GM18499 (cell line): ENCODE data around the gene GCM1.

Experiments used
- ATAC-seq: cut with Tn5 transposase; IDR thresholded peaks from one replicate; pipeline ENCODE4 v1.9.1; 2021; ENCODE audit warnings: moderate number of reproducible peaks; ENCODE audit not compliant: insufficient read depth, unreplicated experiment

Gene GCM1

DNA sequence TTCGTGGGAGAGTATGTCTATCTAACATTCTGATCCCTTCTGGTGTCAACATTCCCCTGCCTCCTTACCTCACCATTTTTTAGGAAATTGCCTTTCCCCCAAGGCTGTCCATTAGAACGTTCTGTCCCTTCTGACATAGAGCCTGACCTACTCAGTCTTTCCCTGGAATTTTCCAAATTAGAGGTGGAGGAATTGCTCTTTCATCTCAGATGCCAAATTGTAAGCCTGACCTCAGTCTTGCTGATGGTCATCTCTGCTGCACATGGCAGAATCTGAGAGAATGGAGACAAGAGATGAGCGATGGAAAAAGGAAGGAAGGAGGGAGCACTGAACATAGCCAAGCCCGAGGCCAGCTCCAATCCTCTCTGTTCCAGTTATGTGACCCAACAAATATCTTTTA, 5.4 kb upstream of the GCM1 start:
- ATAC-seq, result no peak

DNA sequence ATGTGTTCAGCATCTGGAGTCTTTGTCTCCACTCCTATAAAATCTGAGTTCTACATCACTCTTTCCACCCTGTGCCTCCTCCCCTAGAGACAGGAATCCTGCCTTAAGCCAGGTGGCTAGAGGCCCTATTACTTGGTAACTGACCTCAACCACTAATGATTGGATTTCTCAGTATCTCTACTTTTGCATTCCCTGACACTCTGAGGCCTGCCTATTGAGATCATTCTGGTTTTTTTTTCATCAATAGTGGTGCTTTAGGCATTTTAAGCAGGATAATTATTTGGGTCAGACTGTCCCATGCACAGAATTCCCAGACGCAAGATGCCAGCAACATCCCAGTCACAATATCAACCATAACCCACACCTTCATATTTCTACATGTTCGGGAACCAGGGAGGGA, 3.9 kb upstream of the GCM1 start:
- ATAC-seq, result no peak

DNA sequence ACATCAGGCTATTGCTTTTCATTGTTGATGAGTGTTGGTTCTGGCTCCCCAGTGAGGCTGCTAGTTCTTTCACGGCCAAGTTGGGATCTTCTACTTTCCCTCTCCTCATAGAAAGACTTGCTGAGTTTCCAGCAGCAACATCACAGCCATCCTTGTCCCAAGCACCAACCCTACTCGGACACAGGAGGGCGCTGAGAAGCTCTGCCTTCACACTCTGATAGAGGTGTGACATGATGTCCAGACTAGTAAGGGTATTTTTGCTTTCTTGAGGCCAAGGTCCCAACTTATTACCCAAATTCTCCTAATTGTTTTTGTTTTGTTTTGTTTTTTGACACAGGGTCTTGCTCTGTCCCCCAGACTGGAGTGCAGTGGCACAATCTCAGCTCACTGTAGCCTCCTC, 3.0 kb upstream of the GCM1 start:
- ATAC-seq, result no peak

DNA sequence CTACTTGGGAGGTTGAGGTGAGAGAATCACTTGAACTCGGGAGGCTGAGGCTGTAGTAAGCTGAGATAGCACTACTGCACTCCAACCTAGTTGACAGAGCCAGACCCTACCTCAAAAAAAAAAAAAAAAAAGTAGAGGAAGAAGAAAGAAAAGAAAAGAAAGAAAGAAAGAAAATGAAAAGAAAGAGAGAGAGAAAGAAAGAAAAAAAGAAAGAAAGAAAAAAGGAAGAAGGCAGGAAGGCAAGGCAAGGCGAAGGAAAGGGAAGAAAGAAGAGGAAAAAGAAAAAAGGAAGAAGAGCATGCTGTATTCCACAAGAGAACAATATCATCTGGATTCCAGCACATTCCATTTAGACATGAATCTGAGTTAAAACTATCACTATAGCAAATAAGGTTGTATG, 3.8 kb downstream of the GCM1 start:
- no peak for ATAC-seq

DNA sequence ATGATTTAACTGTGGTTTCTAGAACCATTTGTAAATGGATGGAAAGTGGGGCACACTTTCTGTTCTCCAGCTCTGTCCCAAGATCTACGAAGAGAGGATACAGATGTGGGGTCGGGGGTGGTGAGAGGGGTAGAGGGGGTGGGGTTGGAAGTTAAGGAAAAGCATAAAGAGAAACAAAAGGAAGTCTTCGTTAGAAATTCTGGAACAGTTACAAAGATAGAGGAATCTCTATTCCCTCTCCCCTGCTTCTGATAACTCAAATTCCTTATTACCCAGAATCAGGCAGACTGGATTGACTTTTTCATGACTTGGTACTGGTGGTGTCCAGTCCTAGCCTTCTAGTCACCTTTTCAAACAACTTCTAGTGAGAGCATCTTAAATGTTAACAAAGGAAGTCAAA, 4.9 kb downstream of the GCM1 start:
- no peak for ATAC-seq

DNA sequence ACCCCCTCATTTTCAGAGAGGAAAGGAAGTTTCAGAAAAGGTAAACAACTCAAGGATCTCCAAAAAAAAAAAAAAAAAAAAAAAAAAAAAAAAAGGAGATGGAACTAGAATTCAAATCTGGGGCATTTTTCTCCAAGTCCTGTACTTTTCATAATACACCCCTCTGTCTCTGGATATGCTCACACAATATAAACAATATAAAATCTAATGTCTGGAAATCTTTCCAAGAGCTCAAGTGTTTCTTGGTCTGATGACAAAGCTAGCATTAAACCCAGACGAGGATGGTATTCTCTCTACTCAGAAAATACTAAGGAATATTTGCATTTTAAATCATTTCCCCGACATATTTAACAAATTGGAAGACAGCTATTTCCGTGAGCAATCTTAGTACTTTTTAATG, 5.8 kb downstream of the GCM1 start:
- no peak for ATAC-seq

DNA sequence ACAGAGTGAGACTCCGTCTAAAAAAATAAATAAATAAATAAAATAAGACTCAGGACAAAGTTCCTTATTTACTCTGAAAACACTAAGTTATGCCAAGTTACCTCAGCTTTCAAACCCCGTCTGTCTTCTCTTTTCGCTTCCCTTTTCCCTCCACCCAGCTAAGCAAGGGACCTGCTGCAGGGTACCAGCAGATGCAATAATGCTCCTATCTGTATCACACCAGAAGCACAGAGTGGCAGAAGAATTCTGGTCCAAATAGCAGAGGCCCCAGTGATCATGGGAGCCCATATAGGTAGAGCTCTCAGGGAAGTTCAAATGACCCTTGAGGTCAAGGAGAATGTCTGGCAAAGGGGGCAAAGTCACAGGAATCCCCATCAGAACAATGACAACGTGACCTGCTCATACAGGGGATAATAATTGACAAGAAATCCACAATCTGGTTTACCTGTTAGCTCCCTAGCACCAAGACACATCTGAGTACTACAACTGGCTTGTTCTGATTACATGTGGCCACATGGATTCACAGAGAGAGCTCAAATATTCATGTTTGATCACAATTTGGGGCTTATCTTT, 8.7 kb downstream of the GCM1 start:
- no peak for ATAC-seq

DNA sequence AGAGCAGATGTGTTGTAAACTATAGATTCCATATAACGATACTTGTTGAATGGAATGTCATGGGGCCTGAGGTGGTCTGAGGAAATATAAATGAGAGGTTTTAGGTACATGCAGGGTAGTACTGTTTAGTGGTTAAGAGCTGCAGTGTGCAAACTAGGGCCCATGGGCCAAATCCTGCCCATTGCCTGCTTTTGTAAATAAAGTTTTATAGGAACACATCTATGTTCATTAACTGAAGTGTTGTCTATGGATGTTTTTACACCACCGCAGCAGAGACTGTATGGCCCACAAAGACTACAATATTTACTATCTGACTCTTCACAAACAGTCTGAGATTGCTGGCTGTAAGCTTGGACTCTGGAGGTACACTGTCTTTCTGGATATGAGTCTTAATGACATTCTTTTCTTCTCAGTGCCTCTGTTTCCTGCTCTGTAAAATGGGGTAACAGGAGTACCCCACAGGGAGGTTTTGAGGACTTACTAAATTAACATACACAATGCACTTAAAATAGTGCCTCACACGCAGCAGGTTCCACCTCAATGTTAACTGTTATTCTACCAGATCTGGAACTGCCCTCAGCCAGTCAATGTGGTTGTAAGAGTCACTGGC, 12.5 kb downstream of the GCM1 start:
- ATAC-seq, result no peak

DNA sequence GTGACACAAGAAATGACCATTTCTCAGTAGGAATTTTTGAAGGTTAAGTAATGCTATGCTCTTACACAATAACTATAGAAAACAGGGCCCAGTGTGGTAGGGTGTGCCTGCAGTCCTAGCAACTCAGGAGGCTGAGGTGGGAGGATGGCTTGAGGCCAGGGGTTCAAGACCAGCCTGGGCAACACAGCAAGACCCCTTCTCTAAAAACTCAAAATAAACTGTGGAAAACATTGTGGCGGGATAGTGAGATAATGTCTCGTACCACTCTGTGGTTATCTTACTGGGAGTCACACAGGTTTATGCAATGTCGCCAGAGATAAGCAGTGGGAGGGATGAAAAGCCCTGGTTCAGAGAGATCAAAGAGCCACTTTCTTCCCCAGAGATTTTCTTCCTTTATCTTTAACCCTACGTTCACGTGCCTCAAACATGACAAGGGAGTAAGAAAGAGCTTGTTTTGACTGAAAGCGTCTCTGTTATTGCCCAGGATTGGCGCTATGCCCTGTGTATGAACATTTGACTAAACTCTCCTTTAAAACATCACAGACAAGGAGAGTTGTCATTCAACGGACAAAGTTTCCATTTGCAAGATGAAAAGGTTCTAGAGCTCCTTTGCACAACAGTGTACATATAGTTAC, 13.9 kb downstream of the GCM1 start:
- no peak for ATAC-seq

DNA sequence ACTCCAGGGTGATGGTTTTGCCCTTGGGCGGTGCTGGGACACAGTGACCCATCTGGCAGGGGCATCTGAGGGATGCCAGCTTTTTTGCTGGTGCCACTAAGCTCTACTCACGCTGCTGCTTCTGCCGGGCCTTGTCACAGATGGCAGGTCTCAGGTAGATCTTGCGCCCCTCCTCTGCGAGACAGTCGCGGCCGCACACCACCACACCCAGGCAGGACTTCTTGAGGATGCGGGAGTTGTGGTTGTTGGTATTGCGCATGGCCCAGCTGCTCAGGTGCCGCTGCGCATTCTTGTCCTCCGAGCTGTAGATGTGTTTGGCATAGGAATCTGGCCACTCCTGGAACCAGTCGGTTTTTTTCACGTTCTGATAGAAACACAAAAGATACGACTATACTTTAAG, 14.7 kb downstream of the GCM1 start:
- no peak for ATAC-seq

DNA sequence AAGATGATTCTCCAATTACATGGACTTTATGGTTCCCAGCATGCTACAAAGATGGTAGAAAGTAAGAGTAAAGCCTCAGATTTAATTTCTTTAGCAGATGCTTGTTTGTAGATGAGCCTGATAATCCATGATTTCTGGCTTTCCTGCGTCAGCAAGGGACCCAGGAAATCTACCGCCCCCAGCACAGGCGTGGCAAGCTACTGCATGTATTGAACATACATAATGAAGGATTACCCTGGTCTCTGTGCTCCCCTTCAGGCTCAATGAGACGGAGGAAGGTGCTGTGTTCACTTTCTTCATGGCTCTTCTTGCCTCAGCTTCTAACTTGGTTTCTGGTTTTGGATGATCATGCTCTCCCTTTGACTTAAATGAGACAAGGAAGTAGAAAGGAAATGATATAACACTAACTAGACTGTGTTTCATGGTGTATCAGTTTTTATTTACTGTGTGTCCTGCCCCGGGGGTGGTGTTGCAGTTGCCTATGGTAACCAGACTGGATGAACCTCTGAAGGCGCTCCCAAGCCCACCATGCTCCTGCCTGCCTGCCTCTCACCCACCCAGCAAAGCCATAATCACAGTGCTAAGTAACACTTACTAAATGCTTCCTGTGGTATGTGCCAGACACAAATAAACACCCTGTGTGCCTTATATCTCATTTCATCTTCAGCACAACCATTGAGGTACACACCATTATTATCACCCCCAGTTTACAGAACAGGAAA, 17.9 kb downstream of the GCM1 start:
- no peak for ATAC-seq

DNA sequence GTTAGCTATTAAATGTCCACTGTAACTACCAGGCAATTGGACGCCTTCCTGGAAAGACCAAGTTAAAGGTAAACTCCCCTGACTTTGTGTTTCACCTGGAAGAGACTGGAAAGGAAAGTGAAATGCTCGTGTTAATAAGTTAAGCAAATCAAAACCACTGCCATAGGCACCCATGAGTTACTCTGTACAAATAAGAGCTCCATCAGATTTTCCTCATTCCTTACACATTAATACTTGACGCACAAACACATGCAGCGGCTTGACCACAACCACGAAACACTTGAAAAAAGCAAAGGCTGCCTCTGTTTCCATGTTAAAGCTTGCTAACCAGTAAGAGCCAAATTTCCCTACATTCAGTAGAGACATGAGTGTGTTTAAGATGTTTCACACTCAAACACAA, 19.8 kb downstream of the GCM1 start:
- ATAC-seq, result no peak

DNA sequence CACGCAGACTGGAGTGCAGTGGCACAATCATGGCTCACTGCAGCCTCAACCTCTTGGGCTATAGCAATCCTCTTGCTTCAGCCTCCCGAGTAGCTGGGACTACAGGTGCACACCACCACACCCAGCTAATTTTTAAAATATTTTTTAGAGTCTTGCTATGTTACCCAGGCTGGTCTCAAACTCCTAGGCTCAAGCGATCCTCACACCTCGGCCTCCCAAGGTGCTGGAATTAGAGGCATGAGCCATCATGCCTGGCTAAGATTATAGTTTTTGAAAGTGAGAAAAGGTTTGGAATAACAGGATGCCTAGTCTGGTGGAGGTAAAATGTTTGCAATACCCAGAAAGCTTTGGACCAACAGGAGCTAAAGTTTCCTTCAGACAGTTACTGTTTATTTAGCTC, 23.4 kb downstream of the GCM1 start:
- ATAC-seq, result no peak

DNA sequence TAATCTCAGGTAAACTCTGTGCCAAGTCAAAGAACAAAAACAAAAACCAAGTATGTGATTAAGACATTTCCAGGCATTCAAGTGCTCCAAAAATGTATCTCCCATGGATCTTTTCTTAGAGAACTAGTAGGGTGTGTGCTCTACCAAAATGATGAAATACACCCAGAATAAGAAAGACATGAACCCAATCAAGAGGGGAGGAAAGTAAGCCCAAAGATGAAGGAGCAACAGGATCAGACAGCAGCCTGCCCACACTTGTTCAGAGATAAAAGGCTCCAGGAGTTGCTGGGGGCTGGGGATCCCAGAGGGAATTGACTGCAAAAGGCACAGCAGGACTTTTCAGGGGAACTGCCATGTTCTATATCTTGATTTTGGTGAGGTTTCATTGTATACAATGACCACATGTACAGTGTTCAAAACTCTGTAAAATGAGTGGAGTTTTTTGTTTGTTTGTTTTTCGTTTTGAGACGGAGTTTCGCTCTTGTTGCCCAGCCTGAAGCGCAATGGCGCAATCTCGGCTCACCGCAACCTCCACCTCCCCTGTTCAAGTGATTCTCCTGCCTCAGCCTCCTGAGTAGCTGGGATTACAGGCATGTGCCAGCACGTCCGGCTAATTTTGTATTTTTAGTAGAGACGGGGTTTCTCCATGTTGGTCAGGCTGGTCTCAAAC, 24.4 kb downstream of the GCM1 start:
- ATAC-seq, result no peak

DNA sequence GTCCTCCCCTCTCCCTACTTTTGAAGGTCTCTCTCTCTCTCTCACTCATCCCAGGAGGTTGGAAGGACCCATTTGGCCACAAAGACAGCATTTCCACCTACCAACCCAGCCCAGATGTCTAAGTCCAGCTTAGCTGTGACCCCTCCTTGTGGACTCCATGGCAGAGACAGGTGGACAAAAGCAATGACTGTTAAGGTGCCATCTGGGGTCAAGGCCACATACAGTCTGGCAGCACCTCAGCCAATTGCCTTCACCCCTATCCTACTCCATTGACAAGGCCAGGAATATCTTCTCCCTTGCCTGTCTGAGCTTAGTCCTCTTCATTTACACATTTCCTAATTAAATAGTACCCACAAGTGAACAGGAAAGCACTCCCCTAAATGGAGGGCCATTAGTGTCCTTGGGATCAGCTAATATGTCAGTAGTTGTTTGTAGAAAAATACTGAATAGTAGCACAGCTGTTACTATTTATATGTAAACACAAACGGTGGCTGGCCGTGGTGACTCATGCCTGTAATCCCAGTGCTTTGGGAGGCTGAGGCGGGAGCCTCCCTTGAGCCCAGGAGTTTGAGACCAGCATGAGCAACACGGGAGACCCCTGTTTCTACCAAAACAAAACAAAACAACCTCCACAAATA, 28.8 kb downstream of the GCM1 start:
- no peak for ATAC-seq

DNA sequence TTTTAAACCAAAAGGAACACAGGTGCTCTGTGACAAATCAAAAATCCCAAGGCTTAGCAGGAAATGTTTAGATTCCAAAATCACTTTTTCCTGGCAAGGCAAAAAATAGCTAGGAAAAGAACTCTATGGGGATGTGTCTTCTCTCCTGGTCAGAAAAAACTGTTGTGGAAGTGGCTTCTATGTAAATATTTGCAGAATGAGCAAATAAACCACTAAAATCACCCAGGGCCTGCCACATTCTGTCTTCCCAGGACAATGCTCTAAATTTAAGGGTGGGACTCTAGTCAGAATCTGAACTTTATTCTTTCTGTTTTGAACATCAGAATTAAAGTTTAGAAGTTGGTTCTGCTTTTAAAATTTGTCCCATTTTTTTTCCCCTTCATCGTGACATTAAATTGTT, 29.3 kb downstream of the GCM1 start:
- ATAC-seq, result no peak

DNA sequence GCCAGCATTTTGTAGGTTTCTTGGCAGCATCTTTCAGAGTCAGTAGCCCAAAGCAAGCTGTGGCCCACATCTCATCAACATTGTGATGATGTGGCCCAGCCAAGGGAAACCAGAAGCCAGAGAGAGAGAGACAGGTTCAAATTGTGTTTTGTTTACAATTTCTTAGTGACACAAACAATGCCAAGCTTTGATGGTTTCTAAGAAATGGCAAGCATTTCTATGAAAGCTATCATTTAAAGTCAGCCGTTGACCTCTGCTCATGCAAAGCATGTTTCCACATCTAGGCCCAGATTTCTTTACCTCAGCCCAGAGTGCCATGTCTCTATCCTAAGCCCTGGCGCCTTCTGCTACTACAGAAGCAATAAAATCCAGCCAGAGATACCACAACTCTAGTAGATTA, 32.9 kb downstream of the GCM1 start:
- no peak for ATAC-seq

DNA sequence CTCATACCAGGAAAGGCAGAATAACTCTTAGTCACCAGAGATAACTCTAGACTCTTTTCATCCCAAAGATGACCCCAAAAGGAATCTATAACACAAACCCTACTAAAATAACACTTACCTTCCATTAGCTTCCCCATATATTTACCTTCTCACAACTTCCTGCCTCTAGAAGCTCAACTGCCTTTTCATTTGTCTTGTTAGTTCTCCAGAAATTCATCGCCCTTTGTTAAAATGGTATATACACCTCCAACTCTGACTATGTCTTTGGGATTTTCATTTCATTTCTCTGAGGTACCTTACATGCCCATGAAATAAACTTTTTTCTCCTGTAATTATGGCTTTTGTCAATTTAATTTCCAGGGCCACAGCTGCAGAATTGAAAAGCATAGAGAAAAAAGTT, 33.5 kb downstream of the GCM1 start:
- ATAC-seq, result no peak

DNA sequence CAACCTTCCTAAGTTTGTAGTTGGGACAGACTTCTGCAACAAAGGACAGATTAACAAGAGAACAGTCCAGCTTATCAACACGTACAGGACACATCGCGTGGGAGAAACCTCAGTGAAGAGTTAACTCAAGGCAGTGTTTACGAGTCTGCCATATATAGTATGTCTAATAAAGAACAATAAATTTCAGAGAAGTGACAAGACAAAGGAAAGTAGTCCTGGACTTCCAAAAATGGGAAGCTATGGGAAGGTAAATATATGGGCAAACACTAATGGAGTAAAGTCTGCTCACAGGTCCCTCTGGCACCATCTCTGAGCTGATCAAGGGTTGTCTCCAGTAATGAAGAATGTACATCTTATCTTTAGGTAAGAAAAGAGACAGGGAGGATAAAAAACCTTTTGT, 34.9 kb downstream of the GCM1 start:
- no peak for ATAC-seq

DNA sequence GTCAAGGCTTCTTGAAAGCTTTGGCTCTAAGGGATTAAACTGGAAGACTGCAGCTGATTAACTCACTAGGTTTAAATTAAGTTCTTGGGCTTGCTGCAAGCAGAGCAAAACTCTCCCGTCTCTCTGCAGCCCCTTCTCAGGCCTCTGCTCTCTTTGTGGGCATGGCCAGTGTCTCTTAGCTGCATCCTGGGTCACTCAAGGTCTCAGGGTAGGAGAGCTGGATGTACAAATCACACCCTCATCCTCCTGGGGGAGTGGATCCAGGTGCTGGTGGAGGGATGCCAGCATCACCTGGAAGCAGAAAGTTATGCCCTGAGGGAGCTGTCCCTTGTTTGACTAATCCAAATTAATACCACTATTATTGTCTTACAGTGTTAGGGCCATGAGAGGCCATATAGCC, 35.8 kb downstream of the GCM1 start:
- no peak for ATAC-seq

DNA sequence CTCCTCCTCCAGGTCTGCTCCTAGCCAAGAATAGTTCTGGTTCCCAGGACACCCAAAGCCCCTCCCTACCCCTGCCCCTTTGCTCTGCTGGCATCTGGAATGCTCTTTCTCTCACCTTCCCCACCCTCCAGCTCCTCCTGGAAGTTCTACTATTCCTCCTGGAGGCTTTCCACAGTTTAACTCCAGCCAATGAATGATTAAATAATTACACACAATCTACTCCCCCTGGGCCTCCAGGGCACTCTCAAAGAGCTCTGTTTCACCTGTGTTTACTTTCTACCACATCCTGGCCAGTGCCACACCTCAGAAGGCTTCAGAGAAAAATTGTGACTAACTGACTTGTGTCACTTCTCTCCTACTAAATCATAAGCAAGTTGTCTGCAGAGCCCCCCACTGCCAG, 36.2 kb downstream of the GCM1 start:
- ATAC-seq, result no peak
